GM18870 (cell line): ENCODE results near the gene FAM118B.

Source experiments
- ATAC-seq: cut with Tn5 transposase; IDR thresholded peaks from one replicate; pipeline ENCODE4 v1.9.1; 2021; ENCODE audit warnings: moderate library complexity; ENCODE audit not compliant: unreplicated experiment

FAM118B gene

GRCh38 chr11:126310200-126310991 is 98.8 kb downstream of the FAM118B start:
- ATAC-seq, result peak; percentile 35

- no peak for ATAC-seq
Observed at GRCh38 chr11:126310992-126311310, 99.4 kb downstream of the FAM118B start.

- peak; percentile 66 for ATAC-seq
Observed at GRCh38 chr11:126311401-126312291, 100.1 kb downstream of the FAM118B start.
